Hepatocyte (in vitro differentiated cells): ENCODE measurements around the gene OCEL1. TPM values are rescaled to one million over a fixed set of nuclear protein-coding genes. Genes with fewer than 3 reads are reported as not detected.

Experiments
- DNase-seq: peaks from one replicate; pipeline ENCODE4 v3.0.0-alpha.2; 2016; ENCODE audit warnings: low spot score
- H2AFZ ChIP-seq: fragments of 200-600 bp; sonication (generic); 2 replicates; pipeline ENCODE4 v1.6.0; 2016; ENCODE audit warnings: antibody characterized with exemption, mild to moderate bottlenecking
- H3K27ac ChIP-seq: fragments of 200-600 bp; sonication (generic); 2 replicates; pipeline ENCODE4 v1.5.1; 2016; ENCODE audit warnings: mild to moderate bottlenecking
- H3K27me3 ChIP-seq: fragments of 200-600 bp; sonication (generic); 2 replicates; pipeline ENCODE4 v1.6.1; 2016
- H3K36me3 ChIP-seq: fragments of 200-600 bp; sonication (generic); replicated peaks from 2 replicates; pipeline ENCODE4 v1.5.1; 2016; ENCODE audit warnings: low read depth; ENCODE audit not compliant: insufficient read depth
- H3K4me1 ChIP-seq: fragments of 200-600 bp; sonication (generic); 2 replicates; pipeline ENCODE4 v1.5.1; 2016; ENCODE audit warnings: mild to moderate bottlenecking, moderate library complexity; ENCODE audit not compliant: insufficient read depth
- H3K4me2 ChIP-seq: fragments of 200-600 bp; sonication (generic); 2 replicates; pipeline ENCODE4 v1.6.0; 2016
- H3K4me3 ChIP-seq: fragments of 200-600 bp; sonication (generic); 2 replicates; pipeline ENCODE4 v1.5.1; 2016; ENCODE audit warnings: mild to moderate bottlenecking
- H3K79me2 ChIP-seq: fragments of 200-600 bp; sonication (generic); 2 replicates; pipeline ENCODE4 v1.6.0; 2017; ENCODE audit warnings: mild to moderate bottlenecking
- H3K9me2 ChIP-seq: fragments of 200-600 bp; sonication (generic); replicated peaks from 2 replicates; pipeline ENCODE4 v1.6.0; 2017; ENCODE audit warnings: mild to moderate bottlenecking; ENCODE audit not compliant: insufficient read depth
- H3K9me3 ChIP-seq: fragments of 200-600 bp; sonication (generic); 2 replicates; pipeline ENCODE4 v1.5.1; 2016; ENCODE audit warnings: low read depth, mild to moderate bottlenecking
- H4K20me1 ChIP-seq: fragments of 200-600 bp; sonication (generic); 2 replicates; pipeline ENCODE4 v1.6.0; 2016; ENCODE audit warnings: mild to moderate bottlenecking; ENCODE audit not compliant: insufficient read depth, poor library complexity, severe bottlenecking
- EZH2 ChIP-seq: fragments of 200-600 bp; sonication (generic); IDR thresholded peaks from 2 replicates; pipeline ENCODE4 v1.6.1; 2016; ENCODE audit warnings: antibody characterized with exemption, mild to moderate bottlenecking, borderline replicate concordance
- EZH2phosphoT487 ChIP-seq: fragments of 200-600 bp; sonication (generic); IDR thresholded peaks from one replicate; pipeline ENCODE4 v1.6.1; 2018; ENCODE audit warnings: antibody characterized with exemption, mild to moderate bottlenecking, low read depth, moderate library complexity; ENCODE audit not compliant: unreplicated experiment, severe bottlenecking
- WGBS: methylation state at CpG from one replicate; pipeline ENCODE4 v1.1.6; 2016; ENCODE audit warnings: low lambda C conversion rate; ENCODE audit errors: missing lambda C conversion rate; 5-methylcytosine and 5-hydroxymethylcytosine counted together
- polyA plus RNA-seq: library from polyadenylated mRNA; unstranded; fragments of >200 nt; fragmentation: Nextera tagmentation; extraction: Ambion mirVana; gene quantifications from 2 replicates; pipeline ENCODE4 v1.2.1, GENCODE V29; 2016
- total RNA-seq: library from RNA; depleted of rRNA; stranded (reverse); fragments of >200 nt; gene quantifications from 2 replicates; pipeline ENCODE4 v1.2.3, GENCODE V29; 2014
- TF ChIP-seq, protein P1 (sequence below): fragments of 200-600 bp; sonication (generic); IDR thresholded peaks from 2 replicates; pipeline ENCODE4 v1.5.1; 2016; ENCODE audit warnings: antibody characterized with exemption, mild to moderate bottlenecking; ENCODE audit not compliant: poor library complexity

The OCEL1 gene
- total and polyA plus RNA-seq, 2 experiments from 2014 or later = 9.5 to 47.7 TPM

DNA sequence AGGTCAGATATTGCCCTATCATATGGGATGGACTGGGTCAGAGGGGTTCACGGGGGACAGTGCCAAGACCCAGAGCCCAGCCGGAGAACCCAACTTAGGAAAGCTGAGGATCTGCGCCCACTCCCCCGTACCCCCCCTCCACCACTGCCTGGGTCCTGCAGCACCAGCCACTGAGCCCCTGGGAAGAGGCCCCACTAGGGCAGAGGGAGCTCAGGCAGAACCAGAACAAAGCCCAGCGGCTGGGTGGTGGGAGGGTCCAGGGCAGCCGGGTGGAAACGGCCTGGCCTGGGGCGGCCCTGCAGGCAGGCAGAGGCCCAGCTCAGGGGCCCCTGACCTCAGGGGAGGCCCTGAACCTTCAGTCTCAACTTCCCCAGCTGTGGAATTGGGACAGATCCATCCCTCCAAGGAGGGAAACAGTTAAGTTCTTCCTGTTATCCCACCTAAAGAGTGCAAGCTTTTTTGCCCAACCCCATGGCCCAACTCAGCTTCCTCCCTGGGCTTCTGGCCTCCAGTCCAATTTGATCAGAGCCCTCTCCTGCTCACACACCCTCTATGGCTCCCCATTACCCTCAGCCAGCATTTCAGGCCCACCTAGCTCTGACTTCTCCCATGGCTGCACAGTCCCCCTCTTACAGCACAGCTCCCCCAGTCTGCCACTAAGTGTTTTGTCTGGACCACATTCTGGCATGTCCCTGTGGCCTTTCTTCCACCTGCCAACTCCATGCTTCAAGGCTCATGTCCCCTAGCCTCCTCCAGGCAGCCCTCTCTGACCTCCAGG is 16.6 kb downstream of the OCEL1 start:
- Histone ChIP-seq H2AFZ (no peak overlapping the region), H3K27ac (peak overlapping the region; percentile 86), H3K79me2 (peaks cover 71% of the 10 kb centered on the region), H3K4me3 (peak overlapping the region; percentile 95), H3K9me2 (no peaks in the 10 kb centered on the region), H3K4me2 (peak overlapping the region; percentile 98), H3K36me3 (no peaks in the 10 kb centered on the region), H3K27me3 (no peaks in the 10 kb centered on the region), H4K20me1 (peaks cover 31% of the 10 kb centered on the region), H3K9me3 (no peaks in the 10 kb centered on the region), H3K4me1 (peaks cover 54% of the 10 kb centered on the region)
- no peak for DNase-seq
- 53% methylated on average over 8 of the region's 8 CpGs for WGBS
- TF ChIP-seq, protein P1, sequence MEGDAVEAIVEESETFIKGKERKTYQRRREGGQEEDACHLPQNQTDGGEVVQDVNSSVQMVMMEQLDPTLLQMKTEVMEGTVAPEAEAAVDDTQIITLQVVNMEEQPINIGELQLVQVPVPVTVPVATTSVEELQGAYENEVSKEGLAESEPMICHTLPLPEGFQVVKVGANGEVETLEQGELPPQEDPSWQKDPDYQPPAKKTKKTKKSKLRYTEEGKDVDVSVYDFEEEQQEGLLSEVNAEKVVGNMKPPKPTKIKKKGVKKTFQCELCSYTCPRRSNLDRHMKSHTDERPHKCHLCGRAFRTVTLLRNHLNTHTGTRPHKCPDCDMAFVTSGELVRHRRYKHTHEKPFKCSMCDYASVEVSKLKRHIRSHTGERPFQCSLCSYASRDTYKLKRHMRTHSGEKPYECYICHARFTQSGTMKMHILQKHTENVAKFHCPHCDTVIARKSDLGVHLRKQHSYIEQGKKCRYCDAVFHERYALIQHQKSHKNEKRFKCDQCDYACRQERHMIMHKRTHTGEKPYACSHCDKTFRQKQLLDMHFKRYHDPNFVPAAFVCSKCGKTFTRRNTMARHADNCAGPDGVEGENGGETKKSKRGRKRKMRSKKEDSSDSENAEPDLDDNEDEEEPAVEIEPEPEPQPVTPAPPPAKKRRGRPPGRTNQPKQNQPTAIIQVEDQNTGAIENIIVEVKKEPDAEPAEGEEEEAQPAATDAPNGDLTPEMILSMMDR = no peak
- no peak for TF ChIP-seq EZH2
- TF ChIP-seq EZH2phosphoT487 = no peak

DNA sequence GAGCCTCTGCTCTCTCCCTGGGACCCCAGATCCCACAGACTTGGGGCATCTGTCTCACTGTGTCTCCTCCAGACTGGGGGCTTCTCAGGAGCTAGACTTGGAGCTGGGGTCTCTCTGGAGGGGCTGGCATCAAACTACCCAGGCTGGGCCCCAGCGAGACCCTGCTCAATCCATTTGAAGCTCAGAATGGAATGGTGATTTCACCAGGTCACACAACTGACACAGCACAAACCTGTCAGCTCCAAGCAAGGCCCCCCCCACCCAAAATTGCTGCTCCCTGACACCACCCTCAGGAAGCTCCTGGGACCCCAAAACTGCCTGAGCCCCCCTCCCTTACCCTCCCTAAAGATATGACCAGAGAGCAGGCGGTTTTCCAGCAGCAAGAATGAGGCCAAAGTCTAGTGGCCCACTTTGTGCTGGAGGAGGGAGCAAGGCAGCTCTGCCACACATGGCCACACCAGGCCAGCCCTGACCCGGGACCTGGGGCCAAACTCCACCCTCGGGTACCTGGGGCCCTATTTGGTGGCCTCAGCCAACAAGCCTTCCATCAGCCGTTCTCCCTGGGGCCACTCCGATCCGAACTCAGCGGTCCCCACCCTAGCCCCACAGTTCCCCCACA is 17.3 kb downstream of the OCEL1 start:
- Histone ChIP-seq H2AFZ (no peak overlapping the region), H3K79me2 (peaks cover 64% of the 10 kb centered on the region), H3K4me2 (peak overlapping the region; percentile 98), H3K36me3 (no peaks in the 10 kb centered on the region), H3K27ac (peak overlapping the region; percentile 86), H3K9me2 (no peaks in the 10 kb centered on the region), H3K27me3 (no peaks in the 10 kb centered on the region), H3K9me3 (no peaks in the 10 kb centered on the region), H3K4me3 (peak overlapping the region; percentile 95), H4K20me1 (peaks cover 31% of the 10 kb centered on the region), H3K4me1 (peaks cover 61% of the 10 kb centered on the region)
- TF ChIP-seq EZH2phosphoT487 (no peak), EZH2 (no peak)
- TF ChIP-seq, protein P1 = no peak
- DNase-seq = no peak
- 33% methylated on average over 4 of the region's 8 CpGs for WGBS

DNA sequence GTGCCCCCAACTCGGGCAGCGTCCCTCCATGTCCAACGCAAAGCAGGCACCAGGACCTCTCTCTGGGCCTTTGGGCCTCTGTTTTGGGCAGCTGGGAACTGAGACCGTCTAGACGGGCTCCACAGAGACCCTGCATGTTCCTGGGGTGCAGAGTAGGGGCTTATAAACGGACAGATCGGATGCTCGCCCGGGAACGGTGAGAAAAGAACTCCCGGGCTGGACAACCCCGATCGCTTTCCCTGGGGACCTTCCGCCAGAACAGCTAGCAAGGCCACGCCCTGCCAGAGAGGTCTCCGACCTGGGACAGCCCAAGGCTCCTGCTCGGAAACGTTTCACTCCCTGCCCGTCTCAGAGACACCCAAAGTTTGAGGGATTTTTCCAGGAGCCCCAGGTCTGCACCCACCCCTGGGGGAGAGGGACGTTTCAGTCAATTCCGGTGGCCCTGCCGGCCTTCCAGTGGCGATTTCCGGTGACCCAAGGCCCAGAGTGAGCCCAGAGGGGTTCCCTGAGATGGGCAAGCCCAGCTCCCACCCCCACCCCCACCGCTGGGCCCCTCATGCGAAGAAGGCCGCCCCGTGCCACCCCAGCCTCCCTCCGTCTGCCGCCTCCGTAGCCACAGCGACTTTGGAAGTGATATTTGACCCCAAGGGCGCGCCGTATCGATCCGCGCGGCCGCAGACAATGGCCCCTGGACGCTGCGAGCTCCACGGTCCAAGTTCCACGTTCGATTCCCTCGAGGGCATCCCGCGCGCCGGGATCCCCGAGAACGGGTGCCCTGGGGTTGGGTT is 18.0 kb downstream of the OCEL1 start:
- peaks cover 57% of the 10 kb centered on the region for H3K79me2 ChIP-seq
- peaks cover 68% of the 10 kb centered on the region for H3K4me1 ChIP-seq
- H3K9me2 ChIP-seq = no peaks in the 10 kb centered on the region
- H3K36me3 ChIP-seq = no peaks in the 10 kb centered on the region
- no peaks in the 10 kb centered on the region for H3K9me3 ChIP-seq
- TF ChIP-seq, protein P1 = no peak
- TF ChIP-seq EZH2 = no peak
- TF ChIP-seq EZH2phosphoT487 = no peak
- peak; percentile 73 for DNase-seq
- peak overlapping the region; percentile 86 for H3K27ac ChIP-seq
- H3K4me3 ChIP-seq = peak overlapping the region; percentile 95
- peak overlapping the region; percentile 51 for H2AFZ ChIP-seq
- H3K4me2 ChIP-seq = peak overlapping the region; percentile 98
- WGBS = 2% methylated on average over 43 of the region's 52 CpGs
- peaks cover 31% of the 10 kb centered on the region for H4K20me1 ChIP-seq
- H3K27me3 ChIP-seq = no peaks in the 10 kb centered on the region
